MCF 10A (cell line): ENCODE data around the gene ADAMTS8. TPM values are rescaled to one million over a fixed set of nuclear protein-coding genes. Genes with fewer than 3 reads are reported as not detected.

ENCODE experiments used
- BruUV-seq: library from RNA; stranded (reverse); fragments of 400-500 nt; replicated peaks from 2 replicates; lab custom pipeline; 2021; lab: Mats Ljungman, UMichigan
- CTCF ChIA-PET: fragments of 300-600 bp; sonication (Branson Sonifier 250); formaldehyde crosslinking; extraction: SDS; loops from one replicate; lab custom pipeline; 2021; ENCODE audit warnings: antibody characterized with exemption, inconsistent platforms; lab: Yijun Ruan, JAX
- POLR2A ChIA-PET: fragments of 300-600, 350-650 bp; sonication (Branson Sonifier 250); formaldehyde crosslinking; extraction: SDS; loops from one replicate; lab custom pipeline; 2020; ENCODE audit warnings: antibody characterized with exemption, inconsistent platforms; lab: Yijun Ruan, JAX
- DNase-seq: peaks from one replicate; pipeline ENCODE4 v3.0.0-alpha.2; 2018; ENCODE audit not compliant: unreplicated experiment
- H3K27ac Mint-ChIP-seq: one replicate; pipeline ENCODE4 v1.8.0; 2022; ENCODE audit warnings: mild to moderate bottlenecking, low read depth, mixed read lengths; ENCODE audit not compliant: unreplicated experiment
- H3K27me3 Mint-ChIP-seq: one replicate; pipeline ENCODE4 v1.8.0; 2022; ENCODE audit warnings: mixed read lengths; ENCODE audit not compliant: insufficient read depth, unreplicated experiment
- H3K36me3 Mint-ChIP-seq: one replicate; pipeline ENCODE4 v1.8.0; 2022; ENCODE audit warnings: mild to moderate bottlenecking, moderate library complexity, mixed read lengths; ENCODE audit not compliant: insufficient read depth, unreplicated experiment
- H3K4me1 Mint-ChIP-seq: one replicate; pipeline ENCODE4 v1.8.0; 2022; ENCODE audit warnings: mixed read lengths; ENCODE audit not compliant: insufficient read depth, unreplicated experiment
- H3K4me3 Mint-ChIP-seq: one replicate; pipeline ENCODE4 v1.8.0; 2022; ENCODE audit warnings: mild to moderate bottlenecking, moderate library complexity, mixed read lengths; ENCODE audit not compliant: unreplicated experiment
- H3K9me3 Mint-ChIP-seq: one replicate; pipeline ENCODE4 v1.8.0; 2022; ENCODE audit warnings: mixed read lengths; ENCODE audit not compliant: unreplicated experiment
- intact Hi-C: fragments of 100-400 bp; cut with micrococcal nuclease; formaldehyde crosslinking; loops from 2 replicates; pipeline ENCODE4 v1.14.1; 2022
- total RNA-seq: library from RNA; stranded (reverse); gene quantifications from 2 replicates; pipeline ENCODE4 v1.2.3, GENCODE V29; 2022
- TF ChIP-seq, protein P1 (sequence below): fragments of 200-600 bp; IDR thresholded peaks from one replicate; pipeline ENCODE4 v1.8.0; 2022; ENCODE audit warnings: antibody characterized with exemption, mild to moderate bottlenecking; ENCODE audit not compliant: unreplicated experiment

ADAMTS8 gene
- total RNA-seq, 1 experiment from 2014 or later, result not detected

- ChIA-PET CTCF (interaction anchor here (0.6 to 1.4 kb wide), 4 partner anchors 35 to 719 kb away, joined by 3 to 5 read pairs (median 4); no protein-coding TSS in a partner anchor), POLR2A (no interaction called here)
- no peak for DNase-seq
- Mint-ChIP-seq H3K27me3 (no peaks in the 10 kb centered on the region), H3K4me3 (no peak overlapping the region), H3K9me3 (no peaks in the 10 kb centered on the region), H3K27ac (no peak overlapping the region), H3K4me1 (no peaks in the 10 kb centered on the region), H3K36me3 (no peaks in the 10 kb centered on the region)
- TF ChIP-seq, protein P1, sequence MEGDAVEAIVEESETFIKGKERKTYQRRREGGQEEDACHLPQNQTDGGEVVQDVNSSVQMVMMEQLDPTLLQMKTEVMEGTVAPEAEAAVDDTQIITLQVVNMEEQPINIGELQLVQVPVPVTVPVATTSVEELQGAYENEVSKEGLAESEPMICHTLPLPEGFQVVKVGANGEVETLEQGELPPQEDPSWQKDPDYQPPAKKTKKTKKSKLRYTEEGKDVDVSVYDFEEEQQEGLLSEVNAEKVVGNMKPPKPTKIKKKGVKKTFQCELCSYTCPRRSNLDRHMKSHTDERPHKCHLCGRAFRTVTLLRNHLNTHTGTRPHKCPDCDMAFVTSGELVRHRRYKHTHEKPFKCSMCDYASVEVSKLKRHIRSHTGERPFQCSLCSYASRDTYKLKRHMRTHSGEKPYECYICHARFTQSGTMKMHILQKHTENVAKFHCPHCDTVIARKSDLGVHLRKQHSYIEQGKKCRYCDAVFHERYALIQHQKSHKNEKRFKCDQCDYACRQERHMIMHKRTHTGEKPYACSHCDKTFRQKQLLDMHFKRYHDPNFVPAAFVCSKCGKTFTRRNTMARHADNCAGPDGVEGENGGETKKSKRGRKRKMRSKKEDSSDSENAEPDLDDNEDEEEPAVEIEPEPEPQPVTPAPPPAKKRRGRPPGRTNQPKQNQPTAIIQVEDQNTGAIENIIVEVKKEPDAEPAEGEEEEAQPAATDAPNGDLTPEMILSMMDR, result no peak
- intact Hi-C loops, result no loop called here
- no TSS peak for BruUV-seq
These were observed 48.0 kb upstream of the ADAMTS8 start for GRCh38 chr11:130476200-130476921.

DNA sequence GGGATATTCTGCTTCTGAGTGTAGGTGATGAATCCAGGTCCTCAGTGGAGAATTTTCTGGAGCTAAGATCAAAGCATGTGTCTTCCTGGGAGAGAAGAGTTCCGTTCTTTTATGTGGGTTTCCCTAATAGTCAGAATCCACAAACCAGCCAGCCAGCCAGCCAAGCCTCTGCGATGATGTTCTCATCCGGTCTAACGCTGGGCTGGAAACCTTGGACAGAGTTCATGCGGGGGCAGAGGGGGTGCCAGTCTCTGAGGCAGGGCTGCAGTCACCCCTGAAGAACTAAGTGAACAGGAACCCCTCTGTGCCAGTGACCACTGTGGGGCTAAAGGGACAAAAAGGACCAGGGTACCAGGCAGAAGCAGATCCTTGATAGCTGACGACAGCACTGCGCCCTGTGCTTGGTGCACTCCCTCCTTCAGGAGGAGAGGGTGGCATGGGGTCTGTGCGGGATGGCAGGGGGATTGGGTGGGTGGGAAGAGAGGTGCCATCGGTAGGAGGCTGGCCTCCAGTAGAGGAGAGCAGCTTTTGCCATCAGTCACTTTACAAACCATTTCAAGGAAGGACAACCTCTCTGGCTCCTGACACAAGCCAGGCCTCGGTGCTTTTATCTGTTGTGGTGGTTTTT is 47.1 kb upstream of the ADAMTS8 start:
- Mint-ChIP-seq H3K36me3 (no peaks in the 10 kb centered on the region), H3K4me3 (no peak overlapping the region), H3K27ac (no peak overlapping the region), H3K4me1 (no peaks in the 10 kb centered on the region), H3K9me3 (no peaks in the 10 kb centered on the region), H3K27me3 (no peaks in the 10 kb centered on the region)
- TF ChIP-seq, protein P1, result no peak
- ChIA-PET POLR2A (interaction anchor here (0.6 kb wide), 1 partner anchor 1946 kb away, joined by 3 read pairs; no protein-coding TSS in a partner anchor), CTCF (interaction anchor here (1.1 to 1.3 kb wide), 2 partner anchors 34 to 41 kb away, joined by 3 to 5 read pairs; no protein-coding TSS in a partner anchor)
- intact Hi-C loops, result no loop called here
- DNase-seq, result no peak
- BruUV-seq, result no TSS peak

DNA sequence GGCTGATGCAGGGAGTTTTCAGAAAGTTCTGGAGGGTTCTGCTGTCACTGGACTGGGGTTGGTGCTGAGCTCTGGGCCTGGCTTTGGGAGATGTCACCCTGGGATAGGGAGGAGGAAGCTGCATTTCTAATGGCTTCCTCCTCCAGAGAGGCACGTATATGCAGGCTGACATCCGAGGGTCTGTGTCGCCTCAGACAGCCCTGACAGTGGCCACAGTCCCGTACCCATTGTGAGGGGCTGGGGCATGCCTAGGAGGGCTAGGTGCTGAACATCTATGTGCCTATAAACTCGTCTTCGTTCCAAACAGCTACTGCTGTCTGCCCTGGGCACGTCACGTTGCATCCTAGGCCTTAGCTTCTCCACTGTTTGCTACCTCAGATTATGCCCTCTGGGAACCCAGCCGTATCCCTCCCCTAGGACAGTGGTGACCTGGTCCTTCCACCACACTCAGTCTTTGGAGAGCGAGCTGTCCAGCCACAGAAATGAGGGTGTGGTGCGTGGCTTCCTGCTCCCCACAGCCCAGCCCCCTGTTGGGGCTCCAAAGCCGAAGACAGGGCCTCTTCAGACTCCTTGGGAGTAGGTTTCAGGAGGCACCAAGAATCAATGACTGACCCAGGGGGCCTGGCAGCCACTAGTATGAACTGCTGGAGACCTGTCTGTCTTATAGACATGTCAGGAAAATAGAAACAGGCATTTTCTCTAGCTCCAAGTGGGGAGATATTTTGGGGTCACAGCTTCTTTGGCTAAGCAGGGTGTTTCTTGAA is 46.4 kb upstream of the ADAMTS8 start:
- H3K36me3 Mint-ChIP-seq, result no peaks in the 10 kb centered on the region
- no peak overlapping the region for H3K4me3 Mint-ChIP-seq
- intact Hi-C loops, result no loop called here
- no peaks in the 10 kb centered on the region for H3K4me1 Mint-ChIP-seq
- no peak for DNase-seq
- BruUV-seq, result no TSS peak
- H3K27ac Mint-ChIP-seq, result no peak overlapping the region
- CTCF ChIA-PET, result interaction anchor here (0.6 to 1.3 kb wide), 2 partner anchors 18 to 40 kb away, joined by 4 to 5 read pairs; no protein-coding TSS in a partner anchor
- H3K27me3 Mint-ChIP-seq, result no peaks in the 10 kb centered on the region
- TF ChIP-seq, protein P1, result no peak
- H3K9me3 Mint-ChIP-seq, result no peaks in the 10 kb centered on the region
- POLR2A ChIA-PET, result interaction anchor here (0.6 kb wide), 1 partner anchor 1947 kb away, joined by 3 read pairs; no protein-coding TSS in a partner anchor
